ENCODE measurements around the gene KCNMA1. TPM values are rescaled to one million over a fixed set of nuclear protein-coding genes. Genes with fewer than 3 reads are reported as not detected.

KCNMA1 gene
- total RNA-seq, 4 donors from 2014 or later = 10.1 to 32.6 (median 20.1) TPM

GRCh38 chr10:77177161-77177560, 460.4 kb downstream of the KCNMA1 start:
- no peak for DNase-seq (ENCODE audit: low spot score)
- TF ChIP-seq, protein P1, sequence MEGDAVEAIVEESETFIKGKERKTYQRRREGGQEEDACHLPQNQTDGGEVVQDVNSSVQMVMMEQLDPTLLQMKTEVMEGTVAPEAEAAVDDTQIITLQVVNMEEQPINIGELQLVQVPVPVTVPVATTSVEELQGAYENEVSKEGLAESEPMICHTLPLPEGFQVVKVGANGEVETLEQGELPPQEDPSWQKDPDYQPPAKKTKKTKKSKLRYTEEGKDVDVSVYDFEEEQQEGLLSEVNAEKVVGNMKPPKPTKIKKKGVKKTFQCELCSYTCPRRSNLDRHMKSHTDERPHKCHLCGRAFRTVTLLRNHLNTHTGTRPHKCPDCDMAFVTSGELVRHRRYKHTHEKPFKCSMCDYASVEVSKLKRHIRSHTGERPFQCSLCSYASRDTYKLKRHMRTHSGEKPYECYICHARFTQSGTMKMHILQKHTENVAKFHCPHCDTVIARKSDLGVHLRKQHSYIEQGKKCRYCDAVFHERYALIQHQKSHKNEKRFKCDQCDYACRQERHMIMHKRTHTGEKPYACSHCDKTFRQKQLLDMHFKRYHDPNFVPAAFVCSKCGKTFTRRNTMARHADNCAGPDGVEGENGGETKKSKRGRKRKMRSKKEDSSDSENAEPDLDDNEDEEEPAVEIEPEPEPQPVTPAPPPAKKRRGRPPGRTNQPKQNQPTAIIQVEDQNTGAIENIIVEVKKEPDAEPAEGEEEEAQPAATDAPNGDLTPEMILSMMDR (IDR thresholded peaks at IDR 0.05) = no peak
- ATAC-seq (ENCODE audit: low FRiP score) = no peak

DNA sequence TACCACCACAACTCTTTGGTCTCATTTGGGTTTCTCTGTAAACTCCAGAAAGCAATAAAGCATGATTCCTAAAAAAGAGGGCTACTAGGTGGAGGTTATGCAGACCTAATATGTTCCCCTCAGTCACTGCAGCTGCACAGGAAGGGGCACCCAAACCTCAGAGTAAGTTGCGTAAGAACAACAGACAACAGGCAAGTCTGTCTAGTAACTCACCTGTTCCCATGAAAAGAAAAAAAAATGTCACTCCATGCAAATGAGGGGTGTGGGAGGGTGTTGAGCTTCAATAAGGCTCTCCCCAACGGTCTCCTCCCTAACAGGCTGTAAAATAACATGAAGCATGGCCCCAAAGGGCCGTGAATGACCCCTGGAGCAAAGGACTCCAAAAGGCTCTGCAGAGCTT, 461.4 kb downstream of the KCNMA1 start:
- TF ChIP-seq, protein P1 (IDR thresholded peaks at IDR 0.05) = no peak

DNA sequence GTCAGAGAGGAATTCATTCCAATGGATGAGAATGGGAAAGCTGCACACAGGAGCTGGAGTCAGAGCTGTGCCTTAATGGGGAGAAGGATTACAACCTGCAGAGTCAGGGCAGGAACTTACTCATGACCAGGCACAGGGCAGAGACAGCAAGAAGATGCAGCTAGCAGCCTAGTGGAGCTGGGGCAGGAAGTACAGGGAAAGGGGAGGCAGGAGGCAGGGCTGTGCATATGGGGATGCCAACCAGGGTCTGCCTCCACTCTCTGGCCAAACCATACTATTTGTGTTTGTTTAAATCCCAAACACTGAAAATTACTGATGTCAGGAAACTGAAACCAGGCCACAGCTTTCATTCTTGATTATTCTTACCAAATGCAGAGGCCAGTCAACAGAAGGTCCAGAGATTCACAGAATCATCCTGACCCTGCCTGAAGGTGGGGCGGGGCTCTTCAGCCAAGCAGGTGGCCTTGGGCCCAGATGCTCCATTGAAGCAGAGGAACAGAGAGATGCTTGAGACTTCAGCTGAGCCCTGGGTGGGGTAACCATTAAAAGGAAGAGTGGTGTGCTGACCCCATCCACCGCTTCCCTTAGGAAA, 461.9 kb downstream of the KCNMA1 start:
- ATAC-seq (ENCODE audit: low FRiP score) = no peak
- TF ChIP-seq, protein P1 (IDR thresholded peaks at IDR 0.05) = no peak
- DNase-seq (ENCODE audit: low spot score) = no peak

More for the DNA sequence above, 461.4 kb downstream of the KCNMA1 start:
- no peak for ATAC-seq (ENCODE audit: low FRiP score)
- no peak for DNase-seq (ENCODE audit: low spot score)

DNA sequence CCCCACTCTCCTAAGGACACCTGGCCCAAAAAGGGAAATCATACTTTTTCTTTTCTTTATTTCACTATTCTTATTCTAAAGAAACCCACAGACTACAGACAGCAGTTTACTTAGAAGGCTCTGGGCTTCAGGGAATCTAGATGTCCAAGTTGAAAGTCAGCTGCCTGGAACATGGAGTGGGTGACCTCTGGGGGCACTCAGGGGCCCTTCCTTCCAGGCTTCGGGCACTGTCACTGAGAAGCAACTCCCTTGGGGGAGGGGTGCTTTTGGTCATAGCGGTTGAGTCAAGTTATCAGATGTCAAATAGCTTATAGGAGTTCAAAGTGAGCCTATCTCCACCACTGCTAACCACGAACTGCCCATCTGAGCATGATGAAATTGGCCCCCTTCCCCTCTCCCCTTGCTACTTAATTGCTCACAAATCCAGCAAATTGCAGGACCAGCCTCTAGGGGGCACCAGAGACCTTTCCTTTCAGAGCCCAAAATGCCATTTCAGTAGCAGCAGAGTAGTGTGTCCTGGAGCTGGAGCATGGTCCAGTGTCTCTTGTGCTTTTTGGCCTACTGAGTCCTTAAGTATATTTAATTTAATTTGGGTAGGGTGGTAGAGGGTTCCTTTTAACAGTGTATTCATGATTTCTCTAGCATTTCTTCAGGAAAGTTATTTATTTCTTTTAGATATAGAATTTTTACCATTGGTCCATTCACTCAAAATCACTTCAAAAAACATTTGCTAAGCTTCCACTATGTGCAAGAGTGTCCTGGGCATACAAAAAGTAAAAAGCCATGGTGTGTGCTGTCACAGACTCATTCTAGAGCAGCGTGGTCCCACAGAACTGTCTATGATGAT, 463.8 kb downstream of the KCNMA1 start:
- ATAC-seq (ENCODE audit: low FRiP score) = peak; percentile 60
- TF ChIP-seq, protein P1 (IDR thresholded peaks at IDR 0.05) = peak in 1 of 3 donors; percentile 73
- peak; percentile 66 for DNase-seq (ENCODE audit: low spot score)

DNA sequence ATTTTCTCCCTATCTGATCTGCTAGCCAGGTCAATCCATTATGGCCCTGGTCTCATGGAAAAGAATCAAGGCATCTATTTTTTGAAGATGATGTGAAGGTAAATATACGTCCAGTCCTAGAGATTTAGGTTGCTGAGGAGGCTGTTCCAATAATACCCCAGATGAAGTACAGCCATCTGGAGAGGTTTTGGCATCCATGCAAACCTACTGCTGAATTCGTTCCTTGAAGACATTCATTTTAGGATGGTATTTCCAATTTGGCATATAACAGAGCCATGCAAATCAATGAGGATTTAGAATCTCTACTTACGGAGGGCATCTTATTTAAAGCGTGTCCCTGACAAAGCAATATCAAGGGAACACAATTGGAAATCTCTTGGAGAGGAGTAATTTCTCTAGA, 465.5 kb downstream of the KCNMA1 start:
- DNase-seq (ENCODE audit: low spot score) = no peak
- TF ChIP-seq, protein P1 (IDR thresholded peaks at IDR 0.05) = no peak
- ATAC-seq (ENCODE audit: low FRiP score) = no peak

GRCh38 chr10:77168861-77169260, 468.7 kb downstream of the KCNMA1 start:
- ATAC-seq (ENCODE audit: low FRiP score) (no peak), DNase-seq (ENCODE audit: low spot score) (no peak)
- TF ChIP-seq, protein P1 (IDR thresholded peaks at IDR 0.05) = no peak
